ENCODE measurements around the gene OTOGL.

Gene OTOGL, protein sequence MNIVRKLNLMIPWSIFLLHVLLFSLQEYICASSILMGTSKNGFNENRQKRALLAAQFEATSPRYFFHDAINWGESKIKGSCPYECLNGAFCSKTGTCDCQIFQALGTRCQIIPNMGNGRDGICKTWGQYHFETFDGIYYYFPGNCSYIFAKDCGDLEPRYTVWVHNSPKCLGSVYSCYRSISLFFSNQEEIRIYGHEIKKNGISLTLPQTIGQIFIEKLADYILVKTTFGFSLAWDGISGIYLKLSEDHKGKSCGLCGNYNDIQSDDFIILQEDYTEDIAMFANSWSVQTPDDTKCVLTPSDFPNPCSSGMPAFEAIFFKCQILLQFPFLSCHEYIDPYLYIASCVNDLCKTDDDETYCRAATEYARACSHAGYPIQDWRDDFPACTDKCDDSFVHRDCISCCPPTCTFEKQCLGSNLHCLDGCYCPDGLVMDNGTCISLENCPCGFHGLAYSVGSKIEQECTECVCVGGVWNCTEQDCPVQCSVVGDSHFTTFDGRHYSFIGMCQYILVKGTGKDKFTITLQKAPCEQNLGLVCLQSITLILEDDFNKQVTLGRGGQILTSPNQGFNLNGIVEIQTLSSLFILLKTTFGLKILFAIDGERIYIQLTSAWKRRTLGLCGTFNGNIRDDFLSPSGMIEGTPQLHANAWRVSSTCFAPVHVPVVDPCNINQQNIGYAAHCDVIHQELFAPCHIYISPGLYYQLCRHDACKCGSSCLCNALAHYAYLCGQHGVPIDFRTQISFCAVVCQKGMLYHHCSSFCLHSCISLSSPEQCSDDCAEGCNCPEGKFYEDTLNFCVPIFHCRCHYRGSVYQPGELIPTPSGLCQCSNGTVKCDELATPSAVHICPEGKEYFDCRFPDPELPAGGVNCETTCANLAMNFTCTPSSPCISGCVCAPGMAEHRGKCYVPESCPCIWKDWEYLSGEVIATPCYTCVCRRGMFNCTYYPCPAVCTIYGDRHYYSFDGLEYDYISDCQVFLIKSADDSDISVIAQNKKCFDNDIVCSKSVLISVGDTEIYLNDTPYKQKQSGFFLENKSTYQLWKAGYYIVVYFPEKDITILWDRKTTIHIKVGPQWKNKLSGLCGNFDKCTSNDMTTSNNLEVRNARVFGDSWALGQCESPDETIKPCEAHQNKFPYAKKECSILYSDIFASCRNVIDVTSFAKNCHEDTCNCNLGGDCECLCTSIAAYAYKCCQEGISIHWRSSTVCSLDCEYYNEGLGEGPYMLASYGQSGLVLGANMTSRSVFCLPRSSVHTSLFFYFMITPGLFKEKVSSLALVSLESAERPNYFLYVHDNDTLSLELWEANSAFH (N-terminal part only)

DNA sequence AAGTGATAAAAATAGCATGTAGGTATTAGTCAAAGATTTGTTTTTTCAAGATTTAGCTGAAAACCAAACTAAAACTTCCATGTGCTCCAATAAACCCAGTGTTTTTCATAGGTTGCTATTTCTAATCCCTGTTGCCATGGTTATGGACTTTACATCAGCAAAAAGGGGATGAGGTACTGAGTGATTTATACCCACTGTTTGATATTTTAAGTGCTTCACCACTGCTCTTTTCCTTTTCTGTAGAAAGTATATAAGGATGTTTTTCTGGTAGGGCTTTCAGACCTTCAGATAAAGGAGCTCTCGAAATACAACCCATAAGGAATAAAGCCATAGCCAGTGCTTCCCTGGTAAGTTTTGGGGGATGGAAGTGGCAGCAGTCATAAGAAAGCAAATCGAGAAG lies at the start of gene OTOGL:
Gene OTOGL, plus strand, starts transcription at position 279 of the 400 bp plus-strand sequence. CDS start 109,895 bp downstream, outside the sequence.
- no peak for DNase-seq (ENCODE audit: low read depth in 2 of 2)

DNA sequence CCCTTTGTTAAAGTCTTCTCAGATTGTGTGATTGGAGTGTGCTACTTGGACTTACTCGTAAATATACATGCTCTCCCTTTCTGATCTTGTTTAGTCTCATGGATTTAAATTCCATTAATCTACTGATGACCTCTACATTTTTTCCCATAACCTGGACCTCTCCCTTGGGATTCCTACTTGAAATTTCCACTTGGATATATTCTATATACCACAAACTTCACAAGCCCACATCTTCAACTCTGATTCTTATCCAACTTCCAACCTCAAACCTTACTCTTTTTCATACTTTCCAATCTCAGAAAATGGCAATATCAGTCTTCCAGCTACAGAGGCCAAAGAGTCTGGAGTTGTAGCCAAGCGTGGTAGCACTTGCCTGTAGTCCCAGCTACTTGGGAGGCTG lies 49.1 kb upstream of the OTOGL start:
- DNase-seq (ENCODE audit: low read depth in 2 of 2) = no peak

DNA sequence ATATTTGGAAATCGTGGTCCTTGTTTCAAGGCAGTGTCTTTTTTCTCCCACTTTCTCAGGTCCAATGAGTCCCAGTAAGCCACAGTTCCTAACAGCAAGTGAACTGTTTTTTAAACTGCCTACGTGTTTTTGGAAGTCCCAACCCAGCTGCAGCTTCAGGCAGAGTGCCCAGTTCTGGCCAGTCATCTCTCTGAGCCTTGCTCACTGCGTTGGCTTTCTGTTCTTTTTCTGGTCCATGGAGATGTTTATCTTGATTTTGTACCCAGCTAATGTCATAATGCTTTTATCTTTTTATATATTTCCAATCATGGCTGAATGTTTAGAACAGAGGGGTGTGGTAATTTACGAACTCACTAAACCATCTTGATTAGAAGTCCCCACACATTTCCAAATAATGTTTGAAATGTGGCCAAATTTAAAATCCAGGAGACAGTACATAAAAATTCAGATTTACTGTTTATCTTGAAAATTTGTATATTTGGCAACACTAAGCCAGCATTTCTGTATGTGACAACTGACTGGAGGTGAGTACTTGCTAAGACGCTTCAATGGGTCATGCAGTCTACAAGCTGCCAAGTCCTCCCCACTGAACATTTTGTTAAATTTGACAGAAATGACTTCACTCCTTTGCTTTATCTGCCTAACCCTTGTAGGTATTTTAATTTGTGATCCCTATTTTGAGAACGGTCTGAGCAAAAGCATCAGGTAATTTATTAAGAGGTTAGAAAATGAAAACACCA lies 46.1 kb upstream of the OTOGL start:
- no peak for DNase-seq (ENCODE audit: low read depth in 2 of 2)

DNA sequence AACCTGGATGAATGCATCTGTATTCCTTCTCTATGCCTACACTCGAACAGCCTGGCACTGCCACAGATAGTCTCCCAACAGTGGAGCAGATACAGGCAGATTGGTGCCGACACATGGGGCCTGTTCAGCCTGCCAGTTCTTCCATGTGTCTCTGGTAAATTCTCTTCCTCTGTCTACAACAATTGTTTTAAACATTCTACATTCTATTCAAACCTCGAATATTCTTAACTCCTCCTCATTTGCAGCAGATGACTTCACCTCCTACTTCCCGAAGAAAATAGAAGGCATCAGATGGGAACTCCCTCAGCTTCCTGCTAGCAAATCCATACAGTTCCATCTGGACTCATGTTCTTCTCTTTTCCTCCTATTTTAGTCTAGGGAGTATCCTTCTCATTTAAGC lies 43.1 kb upstream of the OTOGL start:
- DNase-seq (ENCODE audit: low read depth in 2 of 2) = no peak

DNA sequence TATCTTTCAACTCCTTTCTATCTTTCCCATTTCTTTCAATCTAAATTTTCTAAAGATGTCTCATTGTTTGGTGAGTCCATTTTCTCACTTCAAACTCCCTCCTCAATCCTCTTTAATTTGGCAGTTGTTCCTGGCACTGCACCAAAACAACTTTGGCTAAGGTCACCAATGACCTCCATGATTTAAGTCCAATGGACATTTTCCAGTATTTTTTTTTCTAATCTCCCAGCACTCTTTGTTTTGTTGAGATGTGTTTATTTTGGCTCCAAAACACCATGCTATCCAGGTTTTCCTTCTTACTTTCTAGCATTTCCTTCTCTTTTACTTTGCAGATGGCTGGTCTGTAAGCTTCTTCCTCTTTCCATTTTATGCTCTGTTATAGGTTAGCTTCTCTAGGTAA lies 42.5 kb upstream of the OTOGL start:
- no peak for DNase-seq (ENCODE audit: low read depth in 2 of 2)

DNA sequence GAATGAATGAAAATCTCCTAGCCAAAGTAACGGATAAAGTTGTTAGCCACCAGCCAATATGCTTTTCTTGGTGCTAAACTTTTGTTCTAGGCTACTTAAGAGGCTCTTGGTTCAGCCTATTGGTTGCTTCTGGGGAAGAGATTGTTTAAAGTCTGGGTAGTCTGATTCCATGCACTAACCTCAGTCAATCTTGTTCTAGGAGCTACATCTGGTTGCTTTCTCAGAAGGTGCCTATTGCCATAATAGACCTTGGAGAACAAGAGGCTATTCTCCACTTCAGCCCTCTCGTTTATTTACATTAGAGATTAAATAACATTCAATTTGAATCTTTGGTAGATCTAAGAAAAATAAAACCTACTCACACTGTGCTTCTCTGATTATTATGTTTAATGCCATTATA lies 40.8 kb upstream of the OTOGL start:
- DNase-seq (ENCODE audit: low read depth in 2 of 2) = no peak

DNA sequence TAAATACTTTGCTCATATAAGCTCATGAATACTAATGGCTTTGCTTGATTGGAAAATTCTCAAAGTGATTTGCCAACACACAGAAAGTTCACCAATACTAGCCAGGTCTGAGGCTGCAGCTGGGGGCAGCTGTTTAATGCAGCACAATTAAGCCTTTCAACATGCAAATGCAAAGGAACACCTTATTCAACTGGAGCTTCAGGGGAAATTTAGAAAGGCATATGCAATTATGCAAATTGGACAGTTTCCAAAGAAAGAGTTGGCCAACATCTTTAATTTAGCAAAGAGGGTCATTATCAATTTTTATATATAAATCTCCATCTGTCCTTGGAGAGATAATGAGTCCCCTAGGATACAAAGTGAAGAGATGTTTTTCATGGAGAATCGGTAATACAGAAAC lies 40.2 kb upstream of the OTOGL start:
- no peak for DNase-seq (ENCODE audit: low read depth in 2 of 2)

DNA sequence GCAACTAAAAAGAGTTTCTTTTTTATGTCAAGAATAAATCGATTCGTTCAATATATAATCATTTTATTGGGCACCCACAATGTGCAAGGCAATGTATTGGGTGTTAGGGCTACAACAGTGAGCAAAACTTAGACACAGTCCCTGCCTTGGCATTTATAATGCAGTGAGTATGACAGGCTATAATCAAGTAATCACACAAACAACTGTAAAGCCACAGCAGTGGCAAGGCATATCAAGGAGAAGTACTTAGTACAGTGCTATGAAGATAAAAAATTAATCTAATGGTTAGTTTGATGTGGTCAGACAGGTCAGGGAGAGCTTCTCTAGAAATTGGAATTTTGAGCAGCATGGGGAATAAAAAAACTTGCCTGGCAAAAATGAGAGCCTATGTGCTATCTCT lies 39.5 kb upstream of the OTOGL start:
- no peak for DNase-seq (ENCODE audit: low read depth in 2 of 2)

DNA sequence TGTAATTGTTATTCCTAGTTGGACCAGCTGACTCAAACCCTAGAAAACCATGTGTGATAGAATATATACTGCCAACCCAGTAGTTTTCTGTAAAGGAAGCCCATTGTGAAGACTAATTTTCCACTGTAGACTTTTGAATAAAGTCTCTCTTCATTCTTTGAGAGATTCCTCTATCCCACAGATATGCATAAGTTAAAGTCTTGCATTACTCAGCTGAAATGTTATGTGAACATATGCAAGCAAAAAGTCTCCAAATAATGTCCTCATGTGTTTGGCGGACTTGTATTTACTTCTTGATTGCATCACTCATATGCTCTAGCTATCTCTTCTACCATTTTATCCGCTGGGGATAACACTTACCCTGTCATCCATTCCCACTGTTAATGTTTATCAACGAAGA lies 35.1 kb upstream of the OTOGL start:
- no peak for DNase-seq (ENCODE audit: low read depth in 2 of 2)

DNA sequence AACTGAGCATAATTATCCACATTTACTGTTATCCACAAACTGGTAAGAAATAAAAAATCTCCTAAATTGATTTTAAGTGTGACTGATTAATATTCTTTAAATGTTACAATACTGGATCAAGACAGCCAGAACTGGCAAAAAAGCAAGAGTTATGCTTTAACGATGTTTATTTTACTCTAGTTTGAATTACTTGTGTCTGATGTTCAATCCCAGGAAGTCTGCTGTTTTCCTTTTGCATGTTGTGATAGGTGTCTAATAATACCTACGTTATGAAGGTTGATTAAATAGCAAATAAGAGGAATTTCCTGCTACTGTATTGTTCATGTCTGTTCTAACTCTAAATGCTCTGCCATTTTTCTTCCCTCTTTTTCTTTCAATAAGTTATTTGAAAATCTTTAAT lies 34.4 kb upstream of the OTOGL start:
- no peak for DNase-seq (ENCODE audit: low read depth in 2 of 2)

DNA sequence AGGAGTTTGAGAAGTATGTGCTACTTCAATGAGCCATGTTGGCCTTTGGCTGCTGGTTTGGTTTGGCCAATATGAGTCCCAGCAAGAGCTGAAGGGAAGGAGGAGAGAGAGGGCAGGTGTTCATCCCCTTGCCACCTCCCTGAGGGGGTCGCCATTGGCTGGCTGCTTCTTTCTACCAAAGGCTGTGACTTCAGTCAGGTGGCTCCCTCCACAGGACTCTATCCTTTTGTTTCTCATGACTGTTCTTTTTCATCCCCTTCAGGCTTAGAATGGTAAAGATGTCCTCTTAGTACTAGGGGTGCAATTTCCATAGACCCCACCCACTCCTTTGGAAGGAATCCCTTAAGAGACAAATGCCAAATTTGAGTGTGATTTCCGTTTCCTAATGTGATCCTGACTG lies 31.2 kb upstream of the OTOGL start:
- no peak for DNase-seq (ENCODE audit: low read depth in 2 of 2)

DNA sequence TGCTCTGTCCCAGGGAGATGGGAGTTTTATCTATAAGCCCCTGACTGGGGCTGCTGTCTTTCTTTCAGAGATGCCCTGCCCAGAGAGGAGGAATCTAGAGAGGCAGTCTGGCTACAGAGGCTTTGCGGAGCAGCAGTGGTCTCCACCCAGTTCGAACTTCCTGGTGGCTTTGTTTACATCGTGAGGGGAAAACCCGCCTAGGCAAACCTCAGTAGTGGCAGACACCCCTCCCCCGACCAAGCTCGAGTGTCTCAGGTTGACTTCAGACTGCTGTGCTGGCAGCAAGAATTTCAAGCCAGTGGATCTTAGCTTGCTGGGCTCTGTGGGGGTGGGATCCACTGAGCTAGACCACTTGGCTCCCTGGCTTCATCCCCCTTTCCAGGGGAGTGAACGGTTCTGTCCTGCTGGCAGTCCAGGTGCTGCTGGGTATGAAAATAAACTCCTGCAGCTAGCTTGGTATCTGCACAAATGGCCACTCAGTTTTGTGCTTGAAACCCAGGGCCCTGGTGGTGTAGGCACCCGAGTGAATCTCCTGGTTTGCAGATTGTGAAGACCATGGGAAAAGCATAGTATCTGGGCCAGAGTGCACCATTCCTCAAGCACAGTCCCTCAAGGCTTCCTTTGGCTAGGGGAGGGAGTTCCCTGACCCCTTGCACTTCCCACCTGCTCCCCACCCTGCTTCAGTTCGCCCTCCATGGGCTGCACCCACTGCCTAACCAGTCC lies 15.3 kb upstream of the OTOGL start:
- peak; percentile 10 for DNase-seq (ENCODE audit: low read depth in 2 of 2)

DNA sequence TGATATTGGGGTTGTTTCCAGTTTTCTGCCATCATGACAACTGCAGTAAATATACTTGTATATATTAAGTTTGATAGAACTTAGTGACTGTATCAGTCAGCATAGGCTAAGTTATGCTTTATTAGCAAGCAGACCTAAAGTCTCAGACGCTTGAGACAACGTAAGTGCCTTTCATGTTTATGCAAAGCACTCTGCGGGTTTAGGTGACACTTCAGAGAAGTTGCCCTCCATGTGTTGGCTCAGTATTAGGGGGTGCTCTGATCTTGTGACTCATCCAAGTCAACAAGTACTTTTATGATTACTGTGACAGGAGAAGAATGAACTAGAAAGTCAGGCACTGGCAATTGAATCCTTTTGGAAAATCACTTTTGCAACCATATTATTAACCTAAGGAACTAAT lies 13.3 kb upstream of the OTOGL start:
- no peak for DNase-seq (ENCODE audit: low read depth in 2 of 2)

DNA sequence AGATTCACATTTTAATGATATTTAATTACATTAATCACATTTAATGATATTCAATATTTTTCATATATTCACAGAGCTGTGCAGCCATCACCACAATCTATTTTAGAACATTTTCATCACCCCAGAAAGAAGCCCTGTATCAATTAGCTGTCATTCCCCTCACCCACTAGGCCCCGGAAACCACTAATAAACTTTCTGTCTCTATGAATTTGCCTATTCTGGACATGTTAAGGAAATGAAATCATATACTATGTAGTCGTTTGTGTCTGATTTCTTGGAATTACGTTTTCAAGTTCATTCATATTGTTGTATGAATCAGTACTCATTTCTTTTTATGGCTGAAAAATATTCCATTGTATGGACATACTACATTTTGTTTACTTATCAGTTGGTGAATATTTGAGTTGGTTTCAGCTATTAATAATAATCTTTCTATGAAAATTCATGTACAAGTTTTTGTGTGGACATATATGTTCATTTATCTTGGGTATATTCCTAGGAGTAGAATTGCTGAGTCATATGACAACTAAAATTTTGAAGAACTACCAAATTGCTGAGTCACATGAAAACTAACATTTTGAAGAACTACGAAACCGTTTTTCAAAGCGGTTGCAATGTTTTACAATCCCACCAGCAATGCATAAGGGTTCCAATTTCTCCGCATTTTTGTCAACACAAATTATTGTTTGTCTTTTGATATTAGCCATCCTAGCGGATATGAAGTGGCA lies 11.7 kb upstream of the OTOGL start:
- no peak for DNase-seq (ENCODE audit: low read depth in 2 of 2)

DNA sequence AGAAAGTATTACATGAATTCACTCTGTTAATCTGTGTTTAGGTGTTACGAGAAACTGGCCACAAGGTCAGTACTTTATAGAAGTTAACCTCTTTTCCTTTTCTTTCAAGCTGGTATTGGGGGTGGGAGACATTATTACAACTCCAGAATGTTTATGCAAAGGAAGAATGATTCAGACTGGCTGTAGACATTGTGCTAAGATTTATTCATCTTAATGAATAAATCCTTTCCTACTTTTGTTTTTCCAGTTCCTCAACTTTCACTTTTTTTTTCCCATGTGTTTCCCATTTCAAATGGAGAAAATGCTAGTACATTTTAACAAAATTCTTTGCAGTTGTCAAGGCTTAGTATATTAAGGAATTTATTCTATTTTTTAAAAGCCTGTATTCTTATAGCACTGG lies 1.3 kb downstream of the OTOGL start:
- no peak for DNase-seq (ENCODE audit: low read depth in 2 of 2)

DNA sequence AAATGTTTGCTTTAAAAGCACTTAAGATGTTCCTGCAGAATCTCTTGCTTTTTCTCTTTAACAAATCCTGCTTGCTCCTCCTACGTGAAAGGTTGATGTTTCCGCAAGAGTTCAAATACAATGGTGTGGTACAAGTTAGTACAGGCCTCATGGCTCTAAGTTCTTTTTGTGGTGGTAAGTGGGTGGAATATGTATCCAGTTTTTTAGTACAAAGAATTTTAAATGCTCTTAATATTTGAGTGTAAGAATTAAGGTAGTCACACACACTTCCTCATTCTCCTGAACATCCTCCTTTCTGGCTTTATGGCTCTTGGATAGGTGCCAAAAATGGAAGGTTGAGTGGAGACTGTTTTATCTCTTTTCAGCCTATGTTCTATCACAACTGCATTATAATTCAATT lies 1.8 kb downstream of the OTOGL start:
- DNase-seq (ENCODE audit: low read depth in 2 of 2) = no peak

DNA sequence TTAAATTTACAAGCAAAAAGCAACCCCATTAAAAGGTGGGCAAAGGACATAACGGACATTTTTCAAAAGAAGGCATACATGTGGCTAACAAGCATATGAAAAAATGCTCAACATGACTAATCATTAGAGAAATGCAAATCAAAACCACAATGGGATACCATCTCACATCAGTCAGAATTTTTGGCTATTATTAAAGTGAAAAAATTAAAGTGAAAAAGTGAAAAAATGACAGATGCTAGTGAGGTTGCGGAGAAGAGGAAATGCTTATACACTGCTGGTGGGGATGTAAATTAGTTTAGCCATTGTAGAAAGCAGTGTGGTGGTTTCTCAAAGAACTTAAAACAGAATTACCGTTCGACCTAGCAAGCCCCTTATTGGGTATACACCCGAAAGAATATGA lies 7.9 kb downstream of the OTOGL start:
- DNase-seq (ENCODE audit: low read depth in 2 of 2) = no peak

DNA sequence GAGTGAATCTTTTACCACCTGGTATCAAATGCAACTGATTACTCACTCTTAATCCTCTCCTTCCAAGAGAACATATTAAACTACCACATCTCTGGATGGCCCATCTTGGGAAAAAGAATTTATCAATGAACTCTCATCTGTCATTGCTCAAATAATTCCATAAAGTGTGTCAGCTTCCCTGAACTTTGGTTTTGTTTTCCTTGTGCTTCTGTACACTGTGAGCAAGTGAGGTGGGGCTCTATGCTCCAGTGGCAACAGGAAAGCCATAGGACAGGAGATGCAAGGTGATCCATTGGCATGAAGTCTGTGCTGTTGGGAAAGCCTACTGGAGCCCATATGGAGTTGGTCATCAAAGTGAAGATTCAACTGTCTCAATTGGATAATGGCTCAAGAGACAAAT lies 17.4 kb downstream of the OTOGL start:
- no peak for DNase-seq (ENCODE audit: low read depth in 2 of 2)

DNA sequence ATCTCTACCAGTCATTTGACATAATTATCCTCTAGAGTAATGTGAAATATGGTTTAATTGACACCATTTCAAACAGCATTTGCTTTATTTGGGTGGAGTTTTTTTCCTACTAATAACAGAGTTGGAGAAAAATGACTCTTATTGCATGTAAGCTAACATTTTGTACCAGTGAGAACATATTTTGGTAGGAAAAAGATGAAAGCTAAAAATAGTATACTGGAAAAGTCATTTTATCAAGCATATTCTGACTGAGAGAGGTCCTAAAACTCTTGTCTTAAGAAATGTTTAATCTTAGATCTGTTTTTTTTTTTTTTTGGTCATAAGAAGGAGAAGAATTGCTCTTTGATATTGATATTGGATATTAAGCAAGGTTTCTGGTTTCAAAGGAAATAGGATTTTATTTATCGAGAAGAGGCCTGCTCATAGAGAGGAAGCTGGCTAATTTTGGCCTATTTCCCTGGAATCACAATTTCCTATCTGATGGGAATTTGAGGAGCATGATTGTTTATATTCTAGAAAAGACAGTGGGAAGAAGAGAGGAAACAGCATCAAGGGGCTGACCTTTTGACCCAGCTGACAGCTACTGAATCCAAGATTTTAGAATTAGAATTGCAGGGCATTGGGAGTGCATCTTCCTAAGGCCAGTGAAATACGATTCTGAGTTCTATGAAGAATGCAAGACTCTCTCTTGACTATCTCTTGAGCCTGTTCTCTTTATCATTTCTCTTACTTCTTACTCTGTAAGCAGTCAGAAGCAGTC lies 19.4 kb downstream of the OTOGL start:
- no peak for DNase-seq (ENCODE audit: low read depth in 2 of 2)

All from stimulated activated CD8-positive, alpha-beta memory T cell treated with anti-CD3 and anti-CD28 coated beads, Interleukin-7, amount 100 ng/mL, for 4 hours (primary cell).